H9 (cell line): Measurements from ENCODE around the gene PREX1. TPM values are rescaled to one million over a fixed set of nuclear protein-coding genes. Genes with fewer than 3 reads are reported as not detected.

Experiments used
- DNase-seq: peaks from one replicate; pipeline ENCODE4 v3.0.0-alpha.2; 2017
- H2AFZ ChIP-seq: one replicate; pipeline ENCODE4 v1.6.1; 2013; ENCODE audit warnings: mild to moderate bottlenecking, low read length, control low read depth, moderate library complexity
- H2AK5ac ChIP-seq: 2 replicates; pipeline ENCODE4 v1.6.1; 2013; ENCODE audit warnings: low read length, control low read depth, mixed read lengths; ENCODE audit not compliant: insufficient read length
- H2BK120ac ChIP-seq: one replicate; pipeline ENCODE4 v1.6.1; 2013; ENCODE audit warnings: low read depth, mild to moderate bottlenecking, low read length, control low read depth, inconsistent platforms; ENCODE audit not compliant: poor library complexity, severe bottlenecking
- H2BK12ac ChIP-seq: 2 replicates; pipeline ENCODE4 v1.6.1; 2013; ENCODE audit warnings: low read length, control low read depth, mixed read lengths, low read depth; ENCODE audit not compliant: insufficient read length
- H2BK15ac ChIP-seq: 2 replicates; pipeline ENCODE4 v1.6.1; 2013; ENCODE audit warnings: low read depth, low read length, control low read depth
- H2BK20ac ChIP-seq: one replicate; pipeline ENCODE4 v1.6.1; 2013; ENCODE audit warnings: low read depth, mild to moderate bottlenecking, low read length, control low read depth, inconsistent platforms; ENCODE audit not compliant: poor library complexity, severe bottlenecking
- H2BK5ac ChIP-seq: 2 replicates; pipeline ENCODE4 v1.6.1; 2013; ENCODE audit warnings: low read length, control low read depth, mixed read lengths; ENCODE audit not compliant: insufficient read length
- H3K14ac ChIP-seq: 2 replicates; pipeline ENCODE4 v1.6.1; 2013; ENCODE audit warnings: low read length, control low read depth; ENCODE audit not compliant: insufficient read depth
- H3K18ac ChIP-seq: 2 replicates; pipeline ENCODE4 v1.6.1; 2013; ENCODE audit warnings: low read depth, mild to moderate bottlenecking, mixed read lengths, low read length, control low read depth; ENCODE audit not compliant: insufficient read length
- H3K23ac ChIP-seq: 2 replicates; pipeline ENCODE4 v1.6.1; 2013; ENCODE audit warnings: low read length, control low read depth, mixed read lengths, low read depth; ENCODE audit not compliant: insufficient read length
- H3K23me2 ChIP-seq: 2 replicates; pipeline ENCODE4 v1.6.1; 2013; ENCODE audit warnings: low read depth, mild to moderate bottlenecking, mixed read lengths, low read length, control low read depth; ENCODE audit not compliant: insufficient read length, poor library complexity, severe bottlenecking
- H3K27ac ChIP-seq: 2 replicates; pipeline ENCODE4 v1.5.1; 2013; ENCODE audit warnings: low read length, control low read depth, mixed read lengths, low read depth; ENCODE audit not compliant: insufficient read length
- H3K27me3 ChIP-seq: 2 replicates; pipeline ENCODE4 v1.6.1; 2013; ENCODE audit warnings: low read length, control low read depth, inconsistent platforms; ENCODE audit not compliant: insufficient read depth
- H3K4ac ChIP-seq: 2 replicates; pipeline ENCODE4 v1.6.1; 2013; ENCODE audit warnings: low read depth, mild to moderate bottlenecking, control low read depth, inconsistent platforms, low read length, moderate library complexity
- H3K4me1 ChIP-seq: 2 replicates; pipeline ENCODE4 v1.6.1; 2013; ENCODE audit warnings: low read length, control low read depth, inconsistent platforms; ENCODE audit not compliant: insufficient read depth
- H3K4me2 ChIP-seq: 2 replicates; pipeline ENCODE4 v1.6.1; 2013; ENCODE audit warnings: low read length, control low read depth, mixed read lengths; ENCODE audit not compliant: insufficient read length, insufficient read depth
- H3K56ac ChIP-seq: 2 replicates; pipeline ENCODE4 v1.6.1; 2013; ENCODE audit warnings: low read depth, mild to moderate bottlenecking, mixed read lengths, low read length, control low read depth; ENCODE audit not compliant: insufficient read length
- H3K79me1 ChIP-seq: 2 replicates; pipeline ENCODE4 v1.6.1; 2013; ENCODE audit warnings: low read depth, mild to moderate bottlenecking, moderate library complexity, low read length, control low read depth, inconsistent platforms; ENCODE audit not compliant: insufficient read depth, poor library complexity, severe bottlenecking
- H3K79me2 ChIP-seq: 2 replicates; pipeline ENCODE4 v1.6.1; 2013; ENCODE audit warnings: low read length, control low read depth, inconsistent platforms; ENCODE audit not compliant: insufficient read depth
- H3K9ac ChIP-seq: 2 replicates; pipeline ENCODE4 v1.6.1; 2013; ENCODE audit warnings: low read length, control low read depth, mixed read lengths; ENCODE audit not compliant: insufficient read length; ENCODE audit errors: extremely low read depth
- H3K9me3 ChIP-seq: one replicate; pipeline ENCODE4 v1.6.1; 2013; ENCODE audit warnings: low read depth, low read length, inconsistent platforms; ENCODE audit not compliant: control insufficient read depth
- H3T11ph ChIP-seq: one replicate; pipeline ENCODE4 v1.6.1; 2013; ENCODE audit warnings: mild to moderate bottlenecking, low read length, control low read depth, inconsistent platforms
- H4K20me1 ChIP-seq: one replicate; pipeline ENCODE4 v1.6.1; 2013; ENCODE audit not compliant: control insufficient read depth, insufficient read length, insufficient read depth
- H4K5ac ChIP-seq: 2 replicates; pipeline ENCODE4 v1.6.1; 2013; ENCODE audit warnings: low read depth, mild to moderate bottlenecking, mixed read lengths, low read length, control low read depth; ENCODE audit not compliant: insufficient read length
- H4K8ac ChIP-seq: replicated peaks from 2 replicates; pipeline ENCODE4 v1.6.1; 2013; ENCODE audit warnings: low read length, control low read depth, mixed read lengths, low read depth; ENCODE audit not compliant: insufficient read length
- H4K91ac ChIP-seq: 2 replicates; pipeline ENCODE4 v1.6.1; 2013; ENCODE audit warnings: low read depth, mild to moderate bottlenecking, moderate library complexity, mixed read lengths, low read length, control low read depth; ENCODE audit not compliant: insufficient read length
- H3K27ac Mint-ChIP-seq, 3 experiments: 2 replicates in 2 of 3; 3 replicates in 1 of 3; pipeline ENCODE4 v1.8.0; 2020 to 2021; ENCODE audit warnings: mixed read lengths in 3 of 3, mild to moderate bottlenecking in 1 of 3, moderate library complexity in 1 of 3
- H3K27me3 Mint-ChIP-seq: 2 replicates; pipeline ENCODE4 v1.8.0; 2021; ENCODE audit warnings: low read depth, mild to moderate bottlenecking, moderate library complexity, mixed read lengths
- H3K36me3 Mint-ChIP-seq, 3 experiments: 2 replicates in 2 of 3; 3 replicates in 1 of 3; pipeline ENCODE4 v1.8.0; 2020 to 2021; ENCODE audit warnings: low read depth in 3 of 3, mixed read lengths in 3 of 3; ENCODE audit not compliant: insufficient read depth in 1 of 3
- H3K4me1 Mint-ChIP-seq, 2 experiments: 2 replicates each; pipeline ENCODE4 v1.8.0; 2020; ENCODE audit warnings: mixed read lengths in 2 of 2
- H3K4me3 Mint-ChIP-seq, 2 experiments: 2 replicates in 1 of 2; 3 replicates in 1 of 2; pipeline ENCODE4 v1.8.0; 2020 to 2021; ENCODE audit warnings: mild to moderate bottlenecking in 2 of 2, mixed read lengths in 2 of 2, moderate library complexity in 1 of 2
- H3K9me3 Mint-ChIP-seq, 2 experiments: 2 replicates in 1 of 2; 3 replicates in 1 of 2; pipeline ENCODE4 v1.8.0; 2020; ENCODE audit warnings: mild to moderate bottlenecking in 2 of 2, mixed read lengths in 2 of 2, moderate library complexity in 1 of 2
- WGBS: extraction: QIAGEN DNeasy Blood & Tissue Kit; methylation state at CpG from one replicate; pipeline ENCODE4 v1.1.7; 2013; ENCODE audit warnings: missing lambda C conversion rate, low lambda C conversion rate, mixed read lengths; ENCODE audit not compliant: insufficient read length; ENCODE audit errors: extremely low coverage; 5-methylcytosine and 5-hydroxymethylcytosine counted together
- total RNA-seq: library from RNA; stranded (reverse); gene quantifications from 2 replicates; pipeline ENCODE4 v1.2.1, GENCODE V29; 2021
- TF ChIP-seq, protein P1 (sequence below): fragments of 200-600 bp; sonication (generic); conservative IDR thresholded peaks from 3 replicates; pipeline ENCODE4 v1.8.0; 2021; ENCODE audit warnings: antibody characterized with exemption, mild to moderate bottlenecking

The PREX1 gene
- total RNA-seq, 1 experiment from 2014 or later = 6.6 TPM

DNA sequence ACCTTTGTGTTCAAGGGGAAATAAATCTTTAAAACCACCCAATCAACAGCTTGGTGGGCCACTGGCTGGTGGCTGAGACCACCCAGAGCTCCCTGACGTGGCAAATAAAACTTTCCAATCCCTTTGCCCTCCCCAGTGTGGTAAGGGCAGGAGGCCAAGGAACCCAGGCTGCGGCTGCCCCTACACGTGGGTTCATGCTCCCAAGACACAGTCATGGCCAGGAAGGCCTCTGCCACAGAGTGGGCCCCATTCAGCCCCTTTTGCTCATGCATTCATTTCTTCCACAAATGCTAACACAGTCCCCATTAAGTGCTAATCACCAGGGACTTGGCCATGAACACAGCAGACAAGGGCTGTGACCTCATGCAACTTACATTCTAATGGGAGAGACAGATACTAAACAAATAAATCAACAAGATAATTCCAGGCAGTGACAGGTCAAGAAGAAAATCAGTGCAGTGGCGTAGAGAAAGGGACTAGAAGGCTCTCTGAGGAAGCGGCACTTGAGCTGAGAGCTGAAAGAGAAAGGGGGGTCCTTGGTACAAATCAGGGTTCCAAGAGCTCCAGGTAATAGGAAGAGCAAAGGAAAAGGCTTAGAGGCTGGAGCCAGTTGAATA is 13.8 kb downstream of the PREX1 start:
- Histone ChIP-seq H4K91ac (no peak overlapping the region), H4K5ac (no peak overlapping the region), H2BK120ac (no peak overlapping the region), H3T11ph (no peak overlapping the region), H2BK20ac (no peak overlapping the region), H3K56ac (no peak overlapping the region), H2AFZ (no peak overlapping the region), H3K4me2 (no peak overlapping the region), H3K23ac (no peak overlapping the region), H3K18ac (no peak overlapping the region), H3K9ac (no peak overlapping the region), H2BK5ac (no peak overlapping the region), H3K9me3 (no peaks in the 10 kb centered on the region), H2BK12ac (no peak overlapping the region), H3K14ac (no peak overlapping the region; the same call in 1 of the 2 replicates), H3K27me3 (no peaks in the 10 kb centered on the region), H4K20me1 (no peaks in the 10 kb centered on the region), H3K79me2 (no peaks in the 10 kb centered on the region), H3K27ac (no peak overlapping the region), H3K23me2 (no peaks in the 10 kb centered on the region), H3K4me1 (no peaks in the 10 kb centered on the region; the same call in 1 of the 2 replicates), H3K4ac (no peak overlapping the region), H4K8ac (no peak overlapping the region), H2AK5ac (no peak overlapping the region), H3K79me1 (no peaks in the 10 kb centered on the region), H2BK15ac (no peak overlapping the region)
- no peaks in the 10 kb centered on the region for H3K36me3 Mint-ChIP-seq
- no peaks in the 10 kb centered on the region for H3K9me3 Mint-ChIP-seq
- H3K4me3 Mint-ChIP-seq = no peak overlapping the region
- H3K4me1 Mint-ChIP-seq = peaks cover 10 to 14% of the 10 kb centered on the region in 2 experiments
- H3K27ac Mint-ChIP-seq = no peak overlapping the region
- WGBS = no CpG with 5 or more reads among the region's 5 CpGs
- no peak for DNase-seq
- peaks cover 3% of the 10 kb centered on the region for H3K27me3 Mint-ChIP-seq
- TF ChIP-seq, protein P1, sequence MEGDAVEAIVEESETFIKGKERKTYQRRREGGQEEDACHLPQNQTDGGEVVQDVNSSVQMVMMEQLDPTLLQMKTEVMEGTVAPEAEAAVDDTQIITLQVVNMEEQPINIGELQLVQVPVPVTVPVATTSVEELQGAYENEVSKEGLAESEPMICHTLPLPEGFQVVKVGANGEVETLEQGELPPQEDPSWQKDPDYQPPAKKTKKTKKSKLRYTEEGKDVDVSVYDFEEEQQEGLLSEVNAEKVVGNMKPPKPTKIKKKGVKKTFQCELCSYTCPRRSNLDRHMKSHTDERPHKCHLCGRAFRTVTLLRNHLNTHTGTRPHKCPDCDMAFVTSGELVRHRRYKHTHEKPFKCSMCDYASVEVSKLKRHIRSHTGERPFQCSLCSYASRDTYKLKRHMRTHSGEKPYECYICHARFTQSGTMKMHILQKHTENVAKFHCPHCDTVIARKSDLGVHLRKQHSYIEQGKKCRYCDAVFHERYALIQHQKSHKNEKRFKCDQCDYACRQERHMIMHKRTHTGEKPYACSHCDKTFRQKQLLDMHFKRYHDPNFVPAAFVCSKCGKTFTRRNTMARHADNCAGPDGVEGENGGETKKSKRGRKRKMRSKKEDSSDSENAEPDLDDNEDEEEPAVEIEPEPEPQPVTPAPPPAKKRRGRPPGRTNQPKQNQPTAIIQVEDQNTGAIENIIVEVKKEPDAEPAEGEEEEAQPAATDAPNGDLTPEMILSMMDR = no peak
